Mammary epithelial cell (primary cell): Measurements from ENCODE around the gene CXorf58.

ENCODE experiments used
- CTCF ChIP-seq, 2 donors: IDR thresholded peaks in 1 of 2; conservative IDR thresholded peaks in 1 of 2; 2 replicates each; pipeline ENCODE4 v1.5.1; 2011 to 2012; ENCODE audit warnings: inconsistent platforms in 2 of 2, low read length in 2 of 2, mild to moderate bottlenecking in 2 of 2, control low read depth in 1 of 2, low read depth in 1 of 2; ENCODE audit not compliant: insufficient read depth in 1 of 2; ENCODE audit errors: extremely low read depth in 1 of 2
- EZH2 ChIP-seq: IDR thresholded peaks from 2 replicates; pipeline ENCODE4 v1.6.1; 2012; ENCODE audit warnings: low read length, inconsistent platforms, borderline replicate concordance

GRCh38 chrX:23981711-23982110 is 73.9 kb downstream of the CXorf58 start:
- TF ChIP-seq CTCF (conservative IDR thresholded peaks at IDR 0.05 in 1 of 2, IDR thresholded peaks at IDR 0.05 in 1 of 2; ENCODE audit: extremely low read depth in 1 of 2, insufficient read depth in 1 of 2, low read depth in 1 of 2, low read length in 2 of 2) = no peak
- no peak for TF ChIP-seq EZH2
